Nephron (organoid): ENCODE measurements around the gene MAP3K4.
A peak's percentile ranks its signal among the peaks of the same experiment; 100 is the strongest.

Experiments used
- H3K27ac Mint-ChIP-seq, 3 experiments: 2 replicates each; pipeline ENCODE4 v1.8.0; 2020; ENCODE audit warnings: mixed read lengths in 3 of 3, mild to moderate bottlenecking in 2 of 3, moderate library complexity in 1 of 3
- H3K27me3 Mint-ChIP-seq: 2 replicates; pipeline ENCODE4 v1.8.0; 2021; ENCODE audit warnings: low read depth, mild to moderate bottlenecking, moderate library complexity, mixed read lengths
- H3K36me3 Mint-ChIP-seq: 2 replicates; pipeline ENCODE4 v1.8.0; 2020; ENCODE audit warnings: low read depth, mixed read lengths
- H3K4me1 Mint-ChIP-seq: 2 replicates; pipeline ENCODE4 v1.8.0; 2020; ENCODE audit warnings: mixed read lengths
- H3K4me3 Mint-ChIP-seq, 3 experiments: 2 replicates each; pipeline ENCODE4 v1.8.0; 2020; ENCODE audit warnings: mild to moderate bottlenecking in 3 of 3, mixed read lengths in 3 of 3, moderate library complexity in 2 of 3
- H3K9me3 Mint-ChIP-seq: 2 replicates; pipeline ENCODE4 v1.8.0; 2020; ENCODE audit warnings: mixed read lengths
- CTCF ChIP-seq, 3 experiments: fragments of 200-600 bp; sonication (generic); IDR thresholded peaks; one replicate each; pipeline ENCODE4 v1.5.0; 2021; ENCODE audit warnings: antibody characterized with exemption in 3 of 3; ENCODE audit not compliant: unreplicated experiment in 3 of 3

Gene MAP3K4

GRCh38 chr6:161166176-161166575 is 174.6 kb downstream of the MAP3K4 start:
- Mint-ChIP-seq H3K36me3 (peaks cover 46% of the 10 kb centered on the region), H3K4me3 (no peak overlapping the region), H3K27ac (no peak overlapping the region), H3K4me1 (peaks cover 29% of the 10 kb centered on the region), H3K27me3 (no peaks in the 10 kb centered on the region), H3K9me3 (no peaks in the 10 kb centered on the region)
- no peak for TF ChIP-seq CTCF (IDR thresholded peaks at IDR 0.05; ENCODE audit: unreplicated experiment in 3 of 3)

GRCh38 chr6:161166677-161167076 is 175.1 kb downstream of the MAP3K4 start:
- Mint-ChIP-seq H3K36me3 (peaks cover 45% of the 10 kb centered on the region), H3K27ac (peak overlapping the region in 1 of 3 experiments; percentile 19), H3K9me3 (no peaks in the 10 kb centered on the region), H3K4me1 (peaks cover 29% of the 10 kb centered on the region), H3K27me3 (no peaks in the 10 kb centered on the region), H3K4me3 (no peak overlapping the region)
- TF ChIP-seq CTCF (IDR thresholded peaks at IDR 0.05; ENCODE audit: unreplicated experiment in 3 of 3) = no peak
